GM19025 (cell line): ENCODE measurements around the gene FEZF1.
"Not testable (repeated sequence)": the region's sequence is repeated elsewhere in the genome, so short reads cannot be mapped to it uniquely, and the experiment has no call there.

ENCODE experiments used
- ATAC-seq: cut with Tn5 transposase; IDR thresholded peaks from one replicate; pipeline ENCODE4 v1.9.1; 2021; ENCODE audit warnings: mild to moderate bottlenecking, low read depth, moderate library complexity; ENCODE audit not compliant: unreplicated experiment

Gene FEZF1

GRCh38 chr7:122309421-122309820, 4.9 kb upstream of the FEZF1 start:
- no peak for ATAC-seq

DNA sequence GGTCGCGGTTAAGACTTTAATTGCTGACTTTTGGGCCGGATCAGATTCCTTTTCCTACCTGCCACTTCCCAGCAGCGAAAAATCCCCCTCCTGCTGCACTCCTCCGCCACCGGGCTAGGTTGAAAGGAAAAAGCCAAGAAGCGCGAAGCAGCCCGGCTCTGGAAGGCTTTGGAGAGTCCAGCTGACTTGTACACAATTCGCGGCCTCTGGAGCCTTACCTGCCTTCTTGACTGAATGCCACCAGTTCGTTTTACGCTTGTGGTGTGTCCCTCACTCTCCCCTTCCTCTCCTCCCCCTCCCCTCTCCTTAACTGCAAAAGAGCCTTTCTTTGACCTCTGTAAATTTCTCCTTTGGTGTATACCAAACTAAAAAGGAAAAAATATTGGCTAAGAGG, 2.7 kb upstream of the FEZF1 start:
- ATAC-seq = no peak

DNA sequence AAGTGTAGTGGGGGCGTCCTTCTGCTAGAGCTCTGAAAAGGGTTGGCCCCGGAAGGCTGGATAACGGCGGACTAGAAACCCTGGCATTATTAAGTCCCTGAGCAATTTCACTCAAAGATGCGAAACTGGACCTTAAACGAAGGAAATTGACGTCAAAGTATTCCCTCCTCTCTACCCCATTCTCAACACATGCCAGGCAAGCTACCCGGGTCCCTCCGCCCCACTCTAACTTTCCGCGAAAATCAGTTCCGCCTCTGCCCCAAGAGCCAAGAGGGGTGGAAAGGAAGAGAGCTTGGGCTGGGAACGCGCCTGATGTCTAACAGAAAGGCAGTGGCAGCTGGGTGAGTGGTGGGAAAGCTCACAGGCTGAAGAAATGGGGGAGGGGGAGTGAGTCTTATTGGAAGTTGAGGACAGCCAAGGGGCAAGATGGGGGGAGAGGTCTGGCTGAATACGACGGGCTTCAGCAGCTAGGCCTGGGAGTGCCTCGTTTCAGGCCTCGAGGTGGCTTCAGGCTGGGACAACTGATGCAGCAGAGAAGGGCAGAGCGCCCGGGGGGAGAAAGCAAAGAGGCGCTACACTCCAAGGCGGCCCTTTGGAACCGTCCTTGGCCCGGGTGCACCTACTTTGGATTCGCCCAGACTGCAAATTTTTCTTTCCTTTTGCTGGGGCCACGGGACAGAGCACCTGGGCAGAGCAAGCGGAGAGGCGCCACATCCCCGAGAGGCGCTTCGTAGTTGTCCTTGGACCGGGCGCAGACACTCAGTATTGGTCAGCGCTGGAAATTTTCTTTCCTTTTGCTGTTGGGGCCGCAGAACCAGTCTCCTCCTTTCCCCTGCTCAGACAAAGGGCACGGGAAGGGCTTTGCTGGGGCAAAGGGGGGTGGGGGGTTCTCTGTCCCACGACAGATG, 2.0 kb upstream of the FEZF1 start:
- no peak for ATAC-seq

- ATAC-seq = no peak
Observed at GRCh38 chr7:122305475-122306319, 1.1 kb upstream of the FEZF1 start.

DNA sequence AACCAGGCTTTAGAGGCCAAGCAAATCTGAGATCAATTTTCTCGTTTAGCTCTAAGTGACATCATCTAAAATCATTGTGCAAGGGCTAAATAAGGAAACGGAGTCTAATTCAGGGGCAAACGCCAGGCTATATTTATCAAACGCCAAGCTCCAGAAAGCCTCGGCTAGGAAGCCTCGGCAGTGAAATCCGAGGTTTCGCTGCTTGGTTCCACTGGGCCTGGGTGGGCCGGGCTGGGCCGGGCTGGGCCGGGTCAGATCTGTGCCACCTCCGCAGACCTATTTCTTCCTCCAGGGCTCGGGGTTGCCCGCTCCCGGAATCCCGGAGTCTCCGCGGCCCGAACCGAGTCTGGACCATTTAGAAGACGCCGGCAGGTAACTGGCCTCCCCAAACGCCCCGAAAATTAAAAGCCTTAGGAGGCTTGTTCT, 459 bp upstream of the FEZF1 start:
- no peak for ATAC-seq

GRCh38 chr7:122303531-122304318, 825 bp downstream of the FEZF1 start:
- no peak for ATAC-seq

- no peak for ATAC-seq
Observed at GRCh38 chr7:122302761-122303530, 1.6 kb downstream of the FEZF1 start.

DNA sequence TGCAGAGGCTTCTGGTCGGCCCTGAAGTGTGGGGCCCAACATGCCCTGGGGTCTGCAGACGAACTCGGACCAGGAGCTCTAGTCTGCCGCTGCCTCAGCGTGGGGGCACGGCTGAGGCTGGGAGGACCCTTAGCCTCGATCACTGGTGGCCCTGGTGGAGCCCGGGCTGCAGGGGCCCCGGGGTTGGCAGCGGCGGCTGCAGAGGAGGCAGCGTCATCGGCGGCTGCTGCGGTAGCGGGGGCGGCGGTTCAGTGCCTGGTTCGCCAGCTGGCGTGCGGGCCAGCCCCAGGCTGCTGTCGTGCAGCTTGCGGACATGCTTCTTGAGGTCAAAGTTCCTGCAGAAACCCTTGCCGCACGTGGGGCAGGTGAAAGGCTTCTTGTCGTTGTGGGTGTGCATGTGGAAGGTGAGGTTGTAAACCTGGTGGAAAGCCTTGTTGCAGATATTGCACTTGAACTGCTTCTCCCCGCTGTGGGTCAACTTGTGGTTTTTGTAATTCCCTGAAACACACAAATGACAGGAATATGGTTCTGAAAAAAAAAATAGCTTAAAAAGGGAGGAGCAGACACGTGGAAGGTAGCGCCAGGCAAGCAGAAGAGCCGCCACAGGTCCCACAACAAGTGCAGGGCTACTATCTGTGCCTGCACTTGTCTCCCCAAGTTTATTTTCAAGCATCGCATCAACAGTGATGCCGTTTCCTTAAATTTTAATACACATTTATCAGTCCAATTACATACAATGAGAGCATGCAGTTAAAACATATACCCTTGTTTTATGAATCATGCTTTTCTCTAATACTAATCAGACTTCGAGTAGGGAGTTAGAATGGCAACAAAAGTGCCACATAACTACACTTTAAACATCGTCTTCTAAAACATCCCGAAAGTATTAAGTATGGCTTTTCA, 2.4 kb downstream of the FEZF1 start:
- no peak for ATAC-seq

- no peak for ATAC-seq
Observed at GRCh38 chr7:122300956-122301833, 3.4 kb downstream of the FEZF1 start.

GRCh38 chr7:122300211-122300932, 4.2 kb downstream of the FEZF1 start:
- no peak for ATAC-seq

DNA sequence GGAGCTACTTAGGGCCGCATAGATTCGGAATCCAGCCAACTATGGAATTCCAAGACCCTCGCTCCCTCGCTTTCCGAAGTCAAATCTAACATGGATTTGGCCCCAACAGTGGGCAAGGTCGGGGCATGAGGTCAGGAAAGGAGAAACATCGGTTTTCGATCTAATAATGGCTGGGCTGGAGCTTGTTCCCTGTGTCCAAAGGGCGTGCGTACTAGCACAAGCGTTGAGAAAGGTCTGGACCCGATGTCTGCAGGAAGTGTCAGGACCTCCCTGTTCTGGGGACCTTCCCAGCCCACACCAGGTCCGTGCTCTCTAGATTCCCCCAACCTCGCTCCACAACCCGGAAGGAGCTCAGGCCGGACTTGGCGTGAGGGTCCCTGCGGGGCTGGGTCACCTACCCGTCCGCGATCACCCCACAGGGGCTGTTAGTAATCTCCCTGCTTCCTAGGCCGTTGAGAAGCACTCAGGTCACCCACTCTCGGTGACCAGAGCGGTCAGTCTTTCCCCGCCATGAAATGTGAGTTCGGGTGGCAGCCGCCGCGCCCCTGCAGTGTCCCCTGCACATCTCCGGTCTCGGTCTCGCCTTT, 4.8 kb downstream of the FEZF1 start:
- no peak for ATAC-seq

GRCh38 chr7:122298618-122299017, 5.9 kb downstream of the FEZF1 start:
- no peak for ATAC-seq

DNA sequence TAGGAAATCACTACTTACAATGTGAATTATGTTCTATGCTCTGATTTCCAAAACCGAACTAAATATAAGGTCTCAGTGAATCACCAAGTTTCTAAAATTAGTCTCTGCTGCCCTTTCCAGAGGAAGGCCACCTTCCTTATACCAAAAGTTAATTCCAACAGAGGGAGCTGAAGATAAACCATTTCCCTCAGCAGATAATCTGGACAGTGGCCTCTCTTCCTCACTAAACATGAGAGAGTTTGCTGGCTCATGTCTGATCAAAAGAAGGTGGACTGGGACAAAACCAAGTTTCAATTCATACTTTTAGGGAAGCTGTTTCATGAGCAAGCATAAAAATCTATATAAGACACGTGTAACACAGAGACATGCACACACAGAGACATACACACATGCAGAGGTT, 6.4 kb downstream of the FEZF1 start:
- no peak for ATAC-seq

DNA sequence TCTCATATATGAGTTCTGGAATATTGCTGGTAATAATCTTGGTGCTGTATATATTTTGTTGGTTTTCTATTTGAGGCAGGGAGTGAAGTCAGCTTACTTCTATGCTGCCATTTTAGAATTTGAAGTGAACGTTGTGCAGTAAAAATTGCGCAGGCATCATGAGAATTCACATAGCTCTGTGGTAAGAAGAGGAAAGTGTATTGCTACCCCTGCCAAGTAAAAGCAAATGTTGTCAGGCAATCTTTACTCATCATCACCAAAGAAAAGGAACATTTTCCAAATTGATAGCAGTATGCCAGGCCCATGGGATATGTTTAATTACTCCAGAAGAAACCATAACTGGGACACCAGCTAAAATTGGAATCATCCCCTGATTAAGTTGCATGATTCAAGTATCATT, 13.4 kb downstream of the FEZF1 start:
- no peak for ATAC-seq

DNA sequence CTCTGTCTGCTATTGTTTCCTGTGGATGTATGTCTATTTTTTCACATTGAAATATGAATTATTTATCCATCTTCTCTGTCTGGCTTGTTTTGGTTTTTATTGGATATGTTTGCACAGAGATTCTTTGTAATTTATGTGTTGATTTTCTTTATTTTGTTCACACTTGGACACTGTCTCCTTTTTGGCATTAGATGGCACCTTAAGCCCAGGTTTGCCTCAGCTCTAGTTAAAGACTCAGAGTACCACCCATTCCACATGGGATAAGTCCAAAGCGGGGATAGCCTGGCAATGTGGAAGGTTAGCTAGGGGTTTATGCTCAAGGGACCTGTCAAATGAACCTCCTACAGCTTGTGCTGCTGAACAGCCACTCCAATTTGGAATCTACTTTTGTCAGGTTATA, 14.1 kb downstream of the FEZF1 start:
- ATAC-seq = no peak

DNA sequence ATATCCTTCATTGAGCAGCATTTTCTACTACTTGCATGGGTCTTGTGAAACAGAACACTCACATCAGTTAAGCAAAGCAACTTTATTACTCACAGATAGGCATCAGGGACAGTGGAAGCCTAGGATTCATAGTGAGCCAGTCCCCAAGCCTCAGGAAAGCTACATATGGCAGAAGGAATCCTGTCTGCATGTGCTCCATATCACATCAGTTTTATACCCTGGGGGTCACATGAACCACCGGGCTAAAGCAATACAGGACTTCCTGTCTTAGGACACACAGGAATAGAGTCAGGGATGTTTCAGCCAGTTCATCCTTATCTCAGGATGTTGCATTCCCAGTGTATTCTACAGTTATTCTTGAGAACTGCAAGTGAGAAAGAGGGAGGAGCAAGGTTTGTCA, 15.1 kb downstream of the FEZF1 start:
- no peak for ATAC-seq

GRCh38 chr7:122284608-122285007, 19.9 kb downstream of the FEZF1 start:
- not testable (repeated sequence) for ATAC-seq
